ENCODE data around the gene RGS7BP. TPM values are rescaled to one million over a fixed set of nuclear protein-coding genes. Genes with fewer than 3 reads are reported as not detected.

The RGS7BP gene
- polyA plus RNA-seq, 3 donors = not detected

DNA sequence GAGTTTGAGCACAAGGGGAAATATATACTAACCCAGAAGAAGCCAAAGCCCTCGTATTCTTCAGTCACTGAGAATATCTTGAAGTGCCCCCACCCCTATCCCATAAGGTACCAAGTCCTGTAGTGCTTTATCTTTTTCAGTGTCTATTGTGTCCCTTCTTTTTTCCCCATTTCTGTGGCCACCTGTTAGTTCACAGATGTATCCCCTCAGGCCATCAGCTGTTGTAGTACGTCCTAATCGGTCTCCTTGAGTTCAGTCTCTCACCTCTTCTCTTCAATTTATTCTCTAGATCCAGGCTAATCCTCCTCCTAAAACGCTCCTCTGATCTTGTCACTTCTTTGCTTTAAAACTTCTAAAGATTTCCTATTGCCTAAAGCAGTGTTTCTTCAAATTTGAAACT, 10.4 kb downstream of the RGS7BP start:
- Mint-ChIP-seq H3K4me3 (no peak overlapping the region), H3K27ac (no peak overlapping the region), H3K9me3 (peaks cover 0 to 3% (median 1%) of the 10 kb centered on the region in 7 donors), H3K27me3 (ENCODE audit: low read depth in 3 of 3) (peaks cover 0 to 3% (median 2%) of the 10 kb centered on the region in 3 donors), H3K4me1 (no peaks in the 10 kb centered on the region), H3K36me3 (no peaks in the 10 kb centered on the region)
- no peaks in the 10 kb centered on the region for H3K27me3 ChIP-seq (ENCODE audit: control insufficient read depth in 2 of 2, insufficient read depth in 2 of 2, low read length in 2 of 2)
- no peaks in the 10 kb centered on the region for H3K36me3 ChIP-seq (replicated peaks in 1 of 2; ENCODE audit: control insufficient read depth in 1 of 2, insufficient read depth in 2 of 2, low read length in 2 of 2)
- TF ChIP-seq, protein P1, sequence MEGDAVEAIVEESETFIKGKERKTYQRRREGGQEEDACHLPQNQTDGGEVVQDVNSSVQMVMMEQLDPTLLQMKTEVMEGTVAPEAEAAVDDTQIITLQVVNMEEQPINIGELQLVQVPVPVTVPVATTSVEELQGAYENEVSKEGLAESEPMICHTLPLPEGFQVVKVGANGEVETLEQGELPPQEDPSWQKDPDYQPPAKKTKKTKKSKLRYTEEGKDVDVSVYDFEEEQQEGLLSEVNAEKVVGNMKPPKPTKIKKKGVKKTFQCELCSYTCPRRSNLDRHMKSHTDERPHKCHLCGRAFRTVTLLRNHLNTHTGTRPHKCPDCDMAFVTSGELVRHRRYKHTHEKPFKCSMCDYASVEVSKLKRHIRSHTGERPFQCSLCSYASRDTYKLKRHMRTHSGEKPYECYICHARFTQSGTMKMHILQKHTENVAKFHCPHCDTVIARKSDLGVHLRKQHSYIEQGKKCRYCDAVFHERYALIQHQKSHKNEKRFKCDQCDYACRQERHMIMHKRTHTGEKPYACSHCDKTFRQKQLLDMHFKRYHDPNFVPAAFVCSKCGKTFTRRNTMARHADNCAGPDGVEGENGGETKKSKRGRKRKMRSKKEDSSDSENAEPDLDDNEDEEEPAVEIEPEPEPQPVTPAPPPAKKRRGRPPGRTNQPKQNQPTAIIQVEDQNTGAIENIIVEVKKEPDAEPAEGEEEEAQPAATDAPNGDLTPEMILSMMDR (IDR thresholded peaks at IDR 0.05) = no peak
- no peak overlapping the region for H2AFZ ChIP-seq (ENCODE audit: insufficient read depth, low read depth, low read length, poor library complexity, severe bottlenecking)
- H3K27ac ChIP-seq (ENCODE audit: low read depth in 1 of 2, low read length in 2 of 2) = no peak overlapping the region
- H4K20me1 ChIP-seq (ENCODE audit: insufficient read depth, low read length) = no peaks in the 10 kb centered on the region
- no peaks in the 10 kb centered on the region for H3K79me2 ChIP-seq (ENCODE audit: insufficient read depth, low read length)
- no peak overlapping the region for H3K9ac ChIP-seq (ENCODE audit: insufficient read depth, low read length, poor library complexity, severe bottlenecking)
- no peak for DNase-seq
- no peaks in the 10 kb centered on the region for H3K9me3 ChIP-seq (replicated peaks in 1 of 2; ENCODE audit: control insufficient read depth in 1 of 2, insufficient read depth in 1 of 2, low read length in 2 of 2)
- H3K4me1 ChIP-seq (ENCODE audit: control insufficient read depth in 1 of 2, insufficient read depth in 2 of 2, low read length in 2 of 2) = no peaks in the 10 kb centered on the region
- H3K4me2 ChIP-seq (replicated peaks; ENCODE audit: extremely low read depth, low read length, poor library complexity, severe bottlenecking) = no peak overlapping the region
- H3K4me3 ChIP-seq (replicated peaks in 1 of 3; ENCODE audit: low read depth in 2 of 3, low read length in 3 of 3) = no peak overlapping the region
- 88% methylated on average over 3 of the region's 4 CpGs for WGBS (ENCODE audit: insufficient coverage)
- intact Hi-C loops (cut with micrococcal nuclease) = no loop called here

DNA sequence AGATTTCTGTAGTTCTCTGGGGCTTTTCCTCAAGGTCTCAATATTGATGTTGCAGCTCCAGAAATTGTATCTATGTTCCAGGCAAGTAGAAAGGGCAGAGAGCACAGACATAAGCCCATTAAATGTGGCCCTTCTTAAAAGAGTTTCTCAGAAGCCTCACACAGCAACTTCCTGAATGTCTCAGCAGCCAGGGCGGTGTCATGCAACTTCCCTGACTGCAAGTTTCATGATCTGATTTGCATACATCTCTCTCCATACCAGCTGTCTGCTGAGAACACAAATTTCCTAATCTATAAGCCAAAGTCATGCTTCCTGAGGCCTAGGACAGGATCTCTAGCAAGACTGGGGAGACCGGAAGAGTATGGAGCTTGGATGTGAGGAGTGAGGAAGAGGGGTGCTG, 13.0 kb downstream of the RGS7BP start:
- no peak overlapping the region for H3K27ac ChIP-seq (ENCODE audit: low read depth in 1 of 2, low read length in 2 of 2)
- H3K4me1 ChIP-seq (ENCODE audit: control insufficient read depth in 1 of 2, insufficient read depth in 2 of 2, low read length in 2 of 2) = no peaks in the 10 kb centered on the region
- peaks cover 0 to 3% (median 2%) of the 10 kb centered on the region in 7 donors for H3K9me3 Mint-ChIP-seq
- no peak overlapping the region for H3K27ac Mint-ChIP-seq
- intact Hi-C loops (cut with micrococcal nuclease) = no loop called here
- H3K27me3 Mint-ChIP-seq (ENCODE audit: low read depth in 3 of 3) = no peaks in the 10 kb centered on the region
- no peak overlapping the region for H2AFZ ChIP-seq (ENCODE audit: insufficient read depth, low read depth, low read length, poor library complexity, severe bottlenecking)
- WGBS (ENCODE audit: insufficient coverage) = 58% methylated on average over 1 of the region's 2 CpGs
- no peaks in the 10 kb centered on the region for H3K36me3 ChIP-seq (replicated peaks in 1 of 2; ENCODE audit: control insufficient read depth in 1 of 2, insufficient read depth in 2 of 2, low read length in 2 of 2)
- H3K4me2 ChIP-seq (replicated peaks; ENCODE audit: extremely low read depth, low read length, poor library complexity, severe bottlenecking) = no peak overlapping the region
- H3K9ac ChIP-seq (ENCODE audit: insufficient read depth, low read length, poor library complexity, severe bottlenecking) = no peak overlapping the region
- H3K4me1 Mint-ChIP-seq = no peaks in the 10 kb centered on the region
- H4K20me1 ChIP-seq (ENCODE audit: insufficient read depth, low read length) = no peaks in the 10 kb centered on the region
- no peaks in the 10 kb centered on the region for H3K79me2 ChIP-seq (ENCODE audit: insufficient read depth, low read length)
- H3K4me3 ChIP-seq (replicated peaks in 1 of 3; ENCODE audit: low read depth in 2 of 3, low read length in 3 of 3) = no peak overlapping the region
- no peaks in the 10 kb centered on the region for H3K9me3 ChIP-seq (replicated peaks in 1 of 2; ENCODE audit: control insufficient read depth in 1 of 2, insufficient read depth in 1 of 2, low read length in 2 of 2)
- DNase-seq = no peak
- H3K27me3 ChIP-seq (ENCODE audit: control insufficient read depth in 2 of 2, insufficient read depth in 2 of 2, low read length in 2 of 2) = no peaks in the 10 kb centered on the region
- no peak overlapping the region for H3K4me3 Mint-ChIP-seq
- TF ChIP-seq, protein P1 (IDR thresholded peaks at IDR 0.05) = no peak
- no peaks in the 10 kb centered on the region for H3K36me3 Mint-ChIP-seq

All from CD14-positive monocyte (primary cell).